Ovary (tissue), 3 donors: Measurements from ENCODE around the gene MAP3K1.

ENCODE experiments used
- EP300 ChIP-seq: sonication (generic); formaldehyde crosslinking; IDR thresholded peaks from one replicate; pipeline ENCODE4 v1.6.1; 2017; ENCODE audit warnings: antibody characterized with exemption
- POLR2A ChIP-seq: fragments of 450-650 bp; IDR thresholded peaks from one replicate; pipeline ENCODE4 v1.6.1; 2017; ENCODE audit warnings: antibody characterized with exemption, mild to moderate bottlenecking, moderate library complexity
- TF ChIP-seq, protein P1 (sequence below), 3 donors: fragments of 450-650 bp in 2 of 3; fragments of 200-600 bp in 1 of 3; IDR thresholded peaks; one replicate each; pipeline versions ENCODE4 v1.5.1 to v1.8.0; 2016 to 2022; ENCODE audit warnings: antibody characterized with exemption in 3 of 3, mild to moderate bottlenecking in 1 of 3
- donor health status: DM: no; HTN: no; CAD: no.

GRCh38 chr5:56909294-56910209, 94.2 kb downstream of the MAP3K1 start, which contains the start of gene SETD9:
- TF ChIP-seq, protein P1, sequence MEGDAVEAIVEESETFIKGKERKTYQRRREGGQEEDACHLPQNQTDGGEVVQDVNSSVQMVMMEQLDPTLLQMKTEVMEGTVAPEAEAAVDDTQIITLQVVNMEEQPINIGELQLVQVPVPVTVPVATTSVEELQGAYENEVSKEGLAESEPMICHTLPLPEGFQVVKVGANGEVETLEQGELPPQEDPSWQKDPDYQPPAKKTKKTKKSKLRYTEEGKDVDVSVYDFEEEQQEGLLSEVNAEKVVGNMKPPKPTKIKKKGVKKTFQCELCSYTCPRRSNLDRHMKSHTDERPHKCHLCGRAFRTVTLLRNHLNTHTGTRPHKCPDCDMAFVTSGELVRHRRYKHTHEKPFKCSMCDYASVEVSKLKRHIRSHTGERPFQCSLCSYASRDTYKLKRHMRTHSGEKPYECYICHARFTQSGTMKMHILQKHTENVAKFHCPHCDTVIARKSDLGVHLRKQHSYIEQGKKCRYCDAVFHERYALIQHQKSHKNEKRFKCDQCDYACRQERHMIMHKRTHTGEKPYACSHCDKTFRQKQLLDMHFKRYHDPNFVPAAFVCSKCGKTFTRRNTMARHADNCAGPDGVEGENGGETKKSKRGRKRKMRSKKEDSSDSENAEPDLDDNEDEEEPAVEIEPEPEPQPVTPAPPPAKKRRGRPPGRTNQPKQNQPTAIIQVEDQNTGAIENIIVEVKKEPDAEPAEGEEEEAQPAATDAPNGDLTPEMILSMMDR (IDR thresholded peaks at IDR 0.05) = no peak
- peak; percentile 68 for TF ChIP-seq POLR2A
- TF ChIP-seq EP300 = no peak
